CD4-positive, alpha-beta T cell treated with Interleukin-6 at 100 ng/mL for 8 hours (primary cell): Measurements from ENCODE around the gene RCAN1.

Experiments used
- DNase-seq: peaks from one replicate; pipeline ENCODE4 v3.0.0-alpha.2; 2020; ENCODE audit warnings: mixed read lengths, low spot score

The RCAN1 gene

GRCh38 chr21:34614628-34615486 is at the start of gene RCAN1:
Gene RCAN1, minus strand, starts transcription at chr21:34615113. Its CDS starts 102 bp downstream, at chr21:34615011.
- peak; percentile 88 for DNase-seq

- no peak for DNase-seq
Observed at GRCh38 chr21:34661848-34662247, 46.9 kb upstream of the RCAN1 start.

- no peak for DNase-seq
Observed at GRCh38 chr21:34653522-34653921, 38.6 kb upstream of the RCAN1 start.

GRCh38 chr21:34651642-34652041 is 36.7 kb upstream of the RCAN1 start:
- DNase-seq: no peak

- no peak for DNase-seq
Observed at GRCh38 chr21:34650861-34651431, 36.0 kb upstream of the RCAN1 start.

GRCh38 chr21:34649400-34649799 is 34.5 kb upstream of the RCAN1 start:
- no peak for DNase-seq

GRCh38 chr21:34648739-34649297 is 33.9 kb upstream of the RCAN1 start:
- DNase-seq: no peak

GRCh38 chr21:34647555-34647954 is 32.6 kb upstream of the RCAN1 start:
- DNase-seq: no peak

- DNase-seq: no peak
Observed at GRCh38 chr21:34644825-34645224, 29.9 kb upstream of the RCAN1 start.

GRCh38 chr21:34642211-34643075 is 27.5 kb upstream of the RCAN1 start:
- DNase-seq: no peak

GRCh38 chr21:34640858-34641257 is 25.9 kb upstream of the RCAN1 start:
- DNase-seq: no peak

GRCh38 chr21:34639882-34640788 is 25.2 kb upstream of the RCAN1 start:
- no peak for DNase-seq

- no peak for DNase-seq
Observed at GRCh38 chr21:34639250-34639649, 24.3 kb upstream of the RCAN1 start.

- no peak for DNase-seq
Observed at GRCh38 chr21:34636961-34637360, 22.0 kb upstream of the RCAN1 start.

GRCh38 chr21:34635307-34635706 is 20.4 kb upstream of the RCAN1 start:
- no peak for DNase-seq

- no peak for DNase-seq
Observed at GRCh38 chr21:34632498-34632897, 17.6 kb upstream of the RCAN1 start.

- DNase-seq: peak; percentile 50
Observed at GRCh38 chr21:34630536-34631143, 15.7 kb upstream of the RCAN1 start.

- DNase-seq: no peak
Observed at GRCh38 chr21:34626131-34626530, 11.2 kb upstream of the RCAN1 start.

GRCh38 chr21:34625030-34625593 is 10.2 kb upstream of the RCAN1 start:
- no peak for DNase-seq

- DNase-seq: no peak
Observed at GRCh38 chr21:34623516-34623915, 8.6 kb upstream of the RCAN1 start.
